HepG2 (cell line): ENCODE results near the gene POU3F1. TPM values are rescaled to one million over a fixed set of nuclear protein-coding genes. Genes with fewer than 3 reads are reported as not detected.

Source experiments
- FOXK2 ChIP-seq: fragments of 450-650 bp; IDR thresholded peaks from 2 replicates; pipeline ENCODE4 v1.6.1; 2016
- HNF1A ChIP-seq, 2 experiments: sonication (generic) in 1 of 2; formaldehyde crosslinking in 1 of 2; IDR thresholded peaks; 2 replicates each; pipeline versions ENCODE4 v1.4.0 to v1.6.1; 2016 to 2020; ENCODE audit warnings: borderline replicate concordance in 1 of 2, low read depth in 1 of 2, mild to moderate bottlenecking in 1 of 2, missing genetic modification reagents in 1 of 2
- MAFF ChIP-seq: IDR thresholded peaks from 2 replicates; pipeline ENCODE4 v1.6.1; 2011; ENCODE audit warnings: low read depth, low read length, improper control_type of control experiment
- NCOA1 ChIP-seq: sonication (generic); formaldehyde crosslinking; IDR thresholded peaks from 2 replicates; pipeline ENCODE4 v1.9.0; 2021; ENCODE audit warnings: missing genetic modification reagents
- NFIC ChIP-seq: IDR thresholded peaks from 2 replicates; pipeline ENCODE4 v1.6.1; 2012; ENCODE audit warnings: mild to moderate bottlenecking, low read length, inconsistent platforms
- SYNCRIP ChIP-seq: fragments of 200-400 bp; formaldehyde crosslinking; IDR thresholded peaks from 2 replicates; pipeline ENCODE4 v1.6.1; 2018; ENCODE audit warnings: mild to moderate bottlenecking, low read depth, low read length; ENCODE audit not compliant: insufficient read depth
- ZBTB4 ChIP-seq: sonication (generic); formaldehyde crosslinking; IDR thresholded peaks from 2 replicates; pipeline ENCODE4 v1.4.0; 2020; ENCODE audit warnings: missing genetic modification reagents, mild to moderate bottlenecking, borderline replicate concordance
- ZBTB40 ChIP-seq, 2 experiments: fragments of 450-650 bp in 1 of 2; sonication (generic) in 1 of 2; formaldehyde crosslinking in 1 of 2; IDR thresholded peaks; 2 replicates each; pipeline versions ENCODE4 v1.6.1 to v1.8.0; 2016 to 2022; ENCODE audit warnings: antibody characterized with exemption in 1 of 2, mild to moderate bottlenecking in 1 of 2, missing genetic modification reagents in 1 of 2
- ZNF260 ChIP-seq: sonication (generic); formaldehyde crosslinking; IDR thresholded peaks from 2 replicates; pipeline ENCODE4 v1.4.0; 2020; ENCODE audit warnings: missing genetic modification reagents, low read depth, mild to moderate bottlenecking, borderline replicate concordance
- ZNF546 ChIP-seq: sonication (generic); formaldehyde crosslinking; conservative IDR thresholded peaks from 2 replicates; pipeline ENCODE4 v1.8.1; 2023; ENCODE audit warnings: mild to moderate bottlenecking, missing genetic modification reagents
- ZNF816 ChIP-seq: sonication (generic); formaldehyde crosslinking; IDR thresholded peaks from 2 replicates; pipeline ENCODE4 v1.8.0; 2022; ENCODE audit warnings: missing genetic modification reagents, mild to moderate bottlenecking, borderline replicate concordance
- polyA plus RNA-seq, 8 experiments: library from polyadenylated mRNA; depleted of rRNA in 3 of 8; stranded (reverse) in 7 of 8; unstranded in 1 of 8; fragments of >200 nt; fragmentation: Illumina TruSeq in 4 of 8; extraction: Trizol in 4 of 8; gene quantifications; 2 replicates each; pipeline versions ENCODE4 v1.2.1 to v1.2.3, GENCODE V29; 2011 to 2016; ENCODE audit warnings: low read depth in 4 of 8, missing spikeins in 1 of 8, mixed read lengths in 1 of 8; ENCODE audit not compliant: insufficient read depth in 1 of 8
- total RNA-seq, 5 experiments: library from RNA; depleted of rRNA; stranded (reverse); fragments of >200 nt; fragmentation: Illumina TruSeq; extraction: Trizol; gene quantifications; 2 replicates each; pipeline ENCODE4 v1.2.3, GENCODE V29; 2016; ENCODE audit warnings: low read depth in 1 of 5

POU3F1 gene
- total and polyA plus RNA-seq, 2 of the 13 experiments (the other 11 are each of a cell fraction or from before 2014, with no cell fraction given) = not detected

- TF ChIP-seq ZBTB4 (CRISPR knock-in tag) (no peak), MAFF (no peak), ZNF260 (no peak), SYNCRIP (no peak), ZBTB40 (IDR thresholded peaks at IDR 0.05) (no peak), ZBTB40 (CRISPR knock-in tag; IDR thresholded peaks at IDR 0.05) (no peak), ZNF546 (CRISPR knock-in tag) (no peak), NFIC (no peak), ZNF816 (CRISPR knock-in tag) (no peak), NCOA1 (CRISPR knock-in tag) (no peak), HNF1A (IDR thresholded peaks at IDR 0.05; ENCODE audit: low read depth) (no peak), HNF1A (CRISPR knock-in tag; IDR thresholded peaks at IDR 0.05; ENCODE audit: borderline replicate concordance) (no peak), FOXK2 (no peak)
Observed at GRCh38 chr1:37999430-38000232, 47.0 kb downstream of the POU3F1 start (continued).
